SK-N-SH treated with all-trans-retinoic acid at 6 μM for 48 hours (cell line): Measurements from ENCODE around the gene TBX5.

Source experiments
- ATAC-seq: fragments of 200-7000 bp; cut with Tn5 transposase; 3 replicates; pipeline ENCODE4 v1.9.1; 2020; ENCODE audit warnings: mild to moderate bottlenecking, moderate library complexity
- BACH2 ChIP-seq: fragments of 250-450 bp; sonication (Bioruptor Pico); IDR thresholded peaks from 2 replicates; pipeline ENCODE4 v1.9.0; 2021; ENCODE audit warnings: mild to moderate bottlenecking, borderline replicate concordance
- CREB5 ChIP-seq: fragments of 250-450 bp; sonication (Bioruptor Pico); IDR thresholded peaks from 2 replicates; pipeline ENCODE4 v1.5.1; 2020; ENCODE audit warnings: low read depth, mild to moderate bottlenecking, moderate library complexity
- CSDC2 ChIP-seq: fragments of 250-450 bp; sonication (Bioruptor Pico); IDR thresholded peaks from 2 replicates; pipeline ENCODE4 v1.5.0; 2020; ENCODE audit warnings: mild to moderate bottlenecking, moderate library complexity
- GLIS3 ChIP-seq: fragments of 250-450 bp; sonication (Bioruptor Pico); IDR thresholded peaks from 2 replicates; pipeline ENCODE4 v1.5.0; 2020; ENCODE audit warnings: mild to moderate bottlenecking, moderate library complexity
- OSR1 ChIP-seq: fragments of 250-450 bp; sonication (Bioruptor Pico); IDR thresholded peaks from 2 replicates; pipeline ENCODE4 v1.8.0; 2022; ENCODE audit warnings: moderate library complexity, mild to moderate bottlenecking, inconsistent platforms
- PATZ1 ChIP-seq: fragments of 250-450 bp; sonication (Bioruptor Pico); IDR thresholded peaks from 2 replicates; pipeline ENCODE4 v1.8.0; 2020; ENCODE audit warnings: mild to moderate bottlenecking, moderate library complexity, borderline replicate concordance
- POU6F1 ChIP-seq: fragments of 250-450 bp; sonication (Bioruptor Pico); IDR thresholded peaks from 2 replicates; pipeline ENCODE4 v1.8.0; 2021; ENCODE audit warnings: low read depth, mild to moderate bottlenecking, moderate library complexity, borderline replicate concordance
- PPARA ChIP-seq: fragments of 250-450 bp; sonication (Bioruptor Pico); IDR thresholded peaks from 2 replicates; pipeline ENCODE4 v1.5.0; 2020; ENCODE audit warnings: mild to moderate bottlenecking, borderline replicate concordance
- RARB ChIP-seq: fragments of 250-450 bp; sonication (Bioruptor Pico); IDR thresholded peaks from 2 replicates; pipeline ENCODE4 v1.8.0; 2021; ENCODE audit warnings: mild to moderate bottlenecking, moderate library complexity
- SNAI2 ChIP-seq: fragments of 250-450 bp; sonication (Bioruptor Pico); IDR thresholded peaks from 2 replicates; pipeline ENCODE4 v1.5.0; 2020; ENCODE audit warnings: mild to moderate bottlenecking, moderate library complexity
- TCF4 ChIP-seq: fragments of 250-450 bp; sonication (Bioruptor Pico); IDR thresholded peaks from 2 replicates; pipeline ENCODE4 v1.8.0; 2021; ENCODE audit warnings: mild to moderate bottlenecking, moderate library complexity, borderline replicate concordance
- TOX ChIP-seq: fragments of 250-450 bp; sonication (Bioruptor Pico); IDR thresholded peaks from 2 replicates; pipeline ENCODE4 v1.8.0; 2021; ENCODE audit warnings: mild to moderate bottlenecking, moderate library complexity, borderline replicate concordance
- TSHZ2 ChIP-seq: fragments of 250-450 bp; sonication (Bioruptor Pico); IDR thresholded peaks from 2 replicates; pipeline ENCODE4 v1.5.0; 2020; ENCODE audit warnings: mild to moderate bottlenecking, moderate library complexity
- ZC3H10 ChIP-seq: fragments of 250-450 bp; sonication (Bioruptor Pico); IDR thresholded peaks from 2 replicates; pipeline ENCODE4 v1.5.1; 2021; ENCODE audit warnings: mild to moderate bottlenecking, moderate library complexity
- ZFP3 ChIP-seq: fragments of 250-450 bp; sonication (Bioruptor Pico); IDR thresholded peaks from 2 replicates; pipeline ENCODE4 v1.5.0; 2020; ENCODE audit warnings: mild to moderate bottlenecking, moderate library complexity
- ZFP30 ChIP-seq: fragments of 450-650 bp; formaldehyde crosslinking; IDR thresholded peaks from 2 replicates; pipeline ENCODE4 v1.5.0; 2022; ENCODE audit warnings: mild to moderate bottlenecking, moderate library complexity
- ZNF565 ChIP-seq: fragments of 450-650 bp; formaldehyde crosslinking; conservative IDR thresholded peaks from 2 replicates; pipeline ENCODE4 v1.5.0; 2020; ENCODE audit warnings: low read depth, mild to moderate bottlenecking, moderate library complexity
- ZNF70 ChIP-seq: fragments of 450-650 bp; formaldehyde crosslinking; IDR thresholded peaks from 2 replicates; pipeline ENCODE4 v1.5.0; 2020; ENCODE audit warnings: mild to moderate bottlenecking, moderate library complexity
- ZNF8 ChIP-seq: fragments of 450-650 bp; formaldehyde crosslinking; IDR thresholded peaks from 2 replicates; pipeline ENCODE4 v1.5.0; 2020; ENCODE audit warnings: mild to moderate bottlenecking, moderate library complexity

The TBX5 gene

GRCh38 chr12:114416028-114416427 is 10.1 kb upstream of the TBX5 start (continued):
- no peak for TF ChIP-seq ZFP30
- no peak for TF ChIP-seq OSR1
- no peak for TF ChIP-seq GLIS3 (CRISPR knock-in tag)

GRCh38 chr12:114415525-114415868 is 9.6 kb upstream of the TBX5 start:
- no peak for TF ChIP-seq PPARA (CRISPR knock-in tag)
- TF ChIP-seq CREB5, result no peak
- TF ChIP-seq ZFP3, result no peak
- no peak for TF ChIP-seq OSR1
- no peak for TF ChIP-seq SNAI2
- TF ChIP-seq TCF4 (CRISPR knock-in tag), result no peak
- TF ChIP-seq ZNF8, result no peak
- no peak for TF ChIP-seq CSDC2 (CRISPR knock-in tag)
- no peak for TF ChIP-seq ZFP30
- no peak for TF ChIP-seq ZC3H10 (CRISPR knock-in tag)
- TF ChIP-seq PATZ1, result no peak
- no peak for ATAC-seq

GRCh38 chr12:114414866-114415524 is 9.1 kb upstream of the TBX5 start:
- TF ChIP-seq POU6F1 (CRISPR knock-in tag), result no peak
- TF ChIP-seq OSR1, result no peak
- TF ChIP-seq BACH2 (CRISPR knock-in tag), result no peak
- ATAC-seq, result no peak; the same call in 2 of the 3 replicates

- TF ChIP-seq TOX (CRISPR knock-in tag) (no peak), TSHZ2 (CRISPR knock-in tag) (no peak)
- peak; percentile 24; the same call in 2 of the 3 replicates for ATAC-seq
Measured at GRCh38 chr12:114414031-114414865, 8.3 kb upstream of the TBX5 start.

GRCh38 chr12:114412825-114413749 is 7.1 kb upstream of the TBX5 start:
- no peak for ATAC-seq
- TF ChIP-seq PPARA (CRISPR knock-in tag) (no peak), CREB5 (no peak), ZNF8 (no peak), SNAI2 (no peak), RARB (CRISPR knock-in tag) (no peak), CSDC2 (CRISPR knock-in tag) (no peak), BACH2 (CRISPR knock-in tag) (no peak), ZC3H10 (CRISPR knock-in tag) (no peak), GLIS3 (CRISPR knock-in tag) (no peak), ZNF70 (CRISPR knock-in tag) (no peak), ZFP30 (no peak), POU6F1 (CRISPR knock-in tag) (no peak), ZNF565 (no peak), ZFP3 (no peak)
